ENCODE results near the gene BTN1A1.
"Not testable (repeated sequence)": the region's sequence is repeated elsewhere in the genome, so short reads cannot be mapped to it uniquely, and the experiment has no call there.

BTN1A1 gene

GRCh38 chr6:26476896-26477295 is 23.2 kb upstream of the BTN1A1 start:
- no peak for DNase-seq

DNA sequence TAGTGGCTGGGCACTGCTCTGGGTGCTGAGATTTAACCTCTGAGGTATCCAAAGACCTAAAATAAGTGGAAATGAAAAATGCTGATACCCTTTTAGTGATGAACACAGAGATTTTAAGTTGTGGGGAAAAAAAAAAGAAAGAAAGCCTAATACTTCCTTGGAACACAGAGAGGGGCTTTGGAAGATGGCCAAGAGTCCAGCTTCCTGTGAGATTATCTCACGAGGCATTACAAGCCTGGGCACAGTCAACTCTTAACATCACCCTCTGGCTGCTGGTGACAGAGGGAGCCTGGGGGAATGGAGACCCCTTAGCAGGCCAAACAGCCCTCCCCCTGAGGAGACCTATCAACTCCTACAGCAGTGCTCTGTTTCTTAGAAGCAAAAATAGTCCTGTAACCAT is 22.7 kb upstream of the BTN1A1 start:
- DNase-seq, result no peak

DNA sequence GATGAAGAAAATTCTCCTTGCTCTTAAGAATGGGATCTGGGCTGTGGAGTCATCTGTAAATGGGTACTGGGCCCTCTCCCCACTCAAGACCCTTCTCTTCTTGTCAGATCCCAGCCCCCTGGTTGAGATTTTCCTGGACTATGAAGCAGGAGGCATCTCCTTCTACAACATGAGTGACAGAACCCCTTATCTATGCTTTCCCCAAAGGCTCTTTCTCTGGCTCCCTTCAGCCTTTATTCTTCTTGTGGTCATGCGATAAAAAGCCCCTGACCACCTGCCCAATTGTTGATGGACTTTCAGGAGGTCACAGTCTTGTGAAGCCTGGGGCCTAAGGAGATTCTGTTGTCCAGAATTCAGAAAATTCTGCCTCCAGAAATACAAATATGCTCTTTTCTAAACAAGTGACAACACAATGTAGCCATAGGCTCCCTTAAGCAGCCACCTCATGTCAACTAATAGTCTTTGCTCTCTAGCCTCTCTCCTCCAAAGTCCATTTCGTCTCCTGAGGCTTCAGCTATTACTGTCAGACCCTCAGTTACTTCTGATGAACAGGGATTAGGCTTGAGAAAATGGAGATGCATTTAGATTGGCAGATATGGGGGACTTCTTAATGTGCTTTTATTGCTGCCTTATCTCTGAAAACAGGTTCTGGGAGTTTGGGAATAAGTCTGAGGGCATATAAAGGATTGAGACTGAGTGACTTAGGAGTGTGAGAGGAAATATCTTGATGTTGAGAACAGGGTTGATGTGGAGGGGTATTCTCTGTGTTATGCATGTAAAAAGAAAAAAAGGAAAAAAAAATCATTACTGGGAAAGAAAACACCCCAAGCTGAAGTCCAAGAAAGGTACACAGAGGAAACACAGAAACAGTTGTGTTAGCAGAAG is 21.8 kb upstream of the BTN1A1 start:
- no peak for DNase-seq

DNA sequence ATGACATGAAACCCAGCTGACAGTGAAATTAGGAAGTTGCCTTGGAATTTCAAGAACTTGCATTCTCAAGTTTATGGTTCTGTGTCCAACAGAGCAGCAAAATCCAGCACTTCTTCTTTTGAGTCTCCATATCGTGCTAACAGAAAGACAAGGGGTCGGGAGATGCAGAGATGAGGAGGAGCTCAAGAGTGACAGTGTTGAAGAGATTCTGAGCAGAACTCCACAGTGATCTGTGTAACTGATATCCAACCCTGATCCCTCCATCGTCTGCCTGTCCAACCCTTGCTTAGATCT is 21.2 kb upstream of the BTN1A1 start:
- DNase-seq, result no peak

DNA sequence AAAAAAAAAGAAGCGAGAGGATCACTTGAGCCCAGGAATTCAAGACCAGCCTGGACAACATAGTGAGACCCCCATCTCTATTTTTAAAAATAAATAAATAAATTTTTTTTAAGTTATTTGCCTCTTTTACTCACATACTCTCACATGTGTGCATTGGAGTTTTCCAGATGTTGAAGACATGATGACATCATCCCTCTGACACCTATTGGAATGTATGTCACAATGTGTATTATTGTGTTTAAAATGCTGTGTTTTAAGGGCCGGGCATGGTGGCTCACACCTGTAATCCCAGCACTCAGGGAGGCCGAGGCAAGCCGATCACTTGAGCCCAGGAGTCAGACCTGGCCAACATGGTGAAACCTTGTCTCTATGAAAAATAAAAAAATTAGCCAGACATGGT is 17.8 kb upstream of the BTN1A1 start:
- DNase-seq, result no peak

- DNase-seq, result no peak
These were observed 16.4 kb upstream of the BTN1A1 start for GRCh38 chr6:26483727-26484126.

- DNase-seq, result no peak
These were observed 15.9 kb upstream of the BTN1A1 start for GRCh38 chr6:26484161-26484560.

DNA sequence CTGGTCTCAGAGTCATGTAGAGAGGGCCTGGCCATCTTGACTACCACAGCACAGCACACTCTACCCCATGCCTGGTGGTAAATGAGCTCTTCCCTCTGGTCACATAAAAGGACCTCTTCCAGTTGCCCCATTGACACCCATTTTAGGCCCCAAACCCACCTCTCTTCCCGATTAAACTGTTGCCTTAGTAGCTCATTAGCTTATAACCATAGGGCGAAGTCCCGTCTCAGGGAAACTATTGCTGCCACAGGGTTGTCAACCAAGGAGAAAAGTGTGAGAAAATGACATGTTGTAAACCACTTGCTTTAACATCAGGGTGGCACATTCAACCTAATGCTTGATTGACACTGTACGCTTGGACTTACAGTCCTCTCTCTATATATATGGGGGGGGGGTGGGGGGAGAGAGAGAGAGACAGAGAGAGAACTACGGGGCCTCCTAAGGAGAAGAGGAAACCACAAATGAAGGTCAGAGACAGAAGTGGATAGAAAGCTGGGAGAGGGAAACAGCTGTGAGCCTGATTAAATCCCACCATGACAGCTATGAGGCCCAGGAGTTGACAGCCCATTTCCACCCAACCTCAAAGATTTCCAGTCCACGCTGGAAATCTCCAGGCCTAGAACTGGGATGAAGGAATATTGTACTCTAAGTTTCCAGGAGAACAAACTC is 14.9 kb upstream of the BTN1A1 start:
- DNase-seq, result no peak

DNA sequence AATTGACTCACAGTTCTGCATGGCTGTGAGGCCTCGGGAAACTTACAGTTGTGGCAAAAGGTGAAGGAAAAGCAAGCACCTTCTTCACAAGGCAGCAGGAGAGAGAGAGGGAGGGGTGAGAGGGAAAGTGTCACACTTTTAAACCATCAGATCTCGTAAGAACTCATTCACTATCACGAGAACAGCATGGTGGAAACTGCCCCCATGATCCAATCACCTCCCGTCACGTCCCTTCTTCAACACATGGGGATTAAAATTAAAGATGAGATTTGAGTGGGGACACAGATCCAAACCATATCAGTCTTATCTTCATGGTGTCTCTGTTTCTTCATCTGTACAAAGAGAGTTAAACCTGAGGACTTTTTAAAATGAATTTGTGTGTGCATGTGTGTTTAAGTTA is 13.7 kb upstream of the BTN1A1 start:
- DNase-seq, result no peak

GRCh38 chr6:26487466-26487865 is 12.6 kb upstream of the BTN1A1 start:
- DNase-seq, result no peak

DNA sequence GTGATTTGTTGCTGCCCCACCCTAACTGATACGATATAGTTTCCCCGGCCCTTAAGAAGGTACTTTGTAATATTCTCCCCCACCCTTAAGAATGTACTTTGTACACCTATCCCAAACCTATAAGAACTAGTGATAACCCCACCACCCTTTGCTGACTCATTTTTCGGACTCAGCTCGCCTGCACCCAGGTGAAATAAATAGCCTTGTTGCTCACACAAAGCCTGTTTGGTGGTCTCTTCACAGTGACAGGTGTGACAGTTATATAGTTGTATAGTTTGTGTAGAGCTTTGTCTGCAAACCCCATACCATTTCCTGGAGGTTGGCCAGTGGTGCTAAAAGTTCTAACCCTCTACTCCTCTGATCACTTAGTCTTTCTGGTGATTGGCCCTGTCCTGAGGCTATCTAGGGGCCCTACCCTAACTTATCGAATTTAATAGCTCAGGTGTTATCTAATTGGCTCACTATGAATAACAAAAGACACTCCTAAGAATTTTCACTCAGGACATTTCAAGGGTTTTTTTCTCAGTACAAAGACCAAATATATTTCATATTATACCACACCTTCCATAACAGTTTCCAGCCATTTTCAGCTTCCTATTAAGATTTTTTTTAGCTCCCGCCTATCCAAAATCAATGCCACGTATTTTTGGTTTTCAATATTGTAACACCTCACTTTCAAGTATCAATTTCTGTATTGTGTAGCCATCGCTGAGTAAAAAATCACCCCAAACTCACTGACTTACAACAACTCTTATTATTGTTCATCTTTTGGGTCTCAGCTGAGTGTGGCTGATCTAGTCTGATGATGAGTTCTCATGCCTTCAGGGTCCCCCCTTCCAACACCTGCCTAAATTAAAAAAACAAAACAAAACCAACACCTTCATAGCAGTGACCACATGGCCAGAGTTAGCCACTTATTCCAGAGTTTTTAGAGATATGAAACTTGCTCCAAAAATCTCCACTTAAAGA is 9.8 kb upstream of the BTN1A1 start:
- DNase-seq, result no peak

DNA sequence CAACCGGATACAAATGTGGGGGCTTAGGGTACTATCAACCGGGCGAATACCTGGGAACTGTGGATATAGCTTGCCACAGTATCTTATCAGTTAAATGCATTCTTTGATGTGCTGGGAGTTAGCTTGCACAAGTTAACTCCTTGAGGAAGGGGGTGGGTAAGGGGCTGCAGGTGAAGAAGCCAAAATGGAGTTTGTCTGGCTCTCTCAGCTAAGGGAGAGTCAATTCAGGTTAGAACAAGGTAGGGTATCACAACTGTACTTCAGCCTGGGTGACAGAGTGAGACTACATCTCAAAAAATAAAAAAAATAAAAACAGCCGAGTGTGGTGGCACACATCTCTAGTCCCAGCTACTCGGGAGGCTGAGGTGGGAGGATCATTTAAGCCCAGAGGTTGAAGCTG is 8.5 kb upstream of the BTN1A1 start:
- DNase-seq, result no peak

DNA sequence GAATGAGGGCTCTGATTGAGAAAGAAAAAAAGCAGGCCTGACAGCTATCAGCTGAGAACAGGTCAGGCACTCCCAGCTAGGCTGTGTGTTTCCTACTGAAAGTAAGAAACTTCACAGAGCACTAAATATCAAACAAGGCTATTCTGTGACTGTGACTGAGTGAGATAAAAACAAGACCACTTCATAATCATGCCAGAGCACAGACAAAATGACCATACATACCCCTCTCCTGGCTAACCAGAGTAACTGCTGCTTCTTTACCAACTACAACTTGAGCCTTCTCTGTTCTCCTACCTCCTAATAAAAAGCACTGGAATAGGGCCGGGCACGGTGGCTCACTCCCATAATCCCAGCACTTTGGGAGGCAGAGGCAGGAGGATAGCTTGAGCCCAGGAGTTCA is 6.8 kb upstream of the BTN1A1 start:
- no peak for DNase-seq

DNA sequence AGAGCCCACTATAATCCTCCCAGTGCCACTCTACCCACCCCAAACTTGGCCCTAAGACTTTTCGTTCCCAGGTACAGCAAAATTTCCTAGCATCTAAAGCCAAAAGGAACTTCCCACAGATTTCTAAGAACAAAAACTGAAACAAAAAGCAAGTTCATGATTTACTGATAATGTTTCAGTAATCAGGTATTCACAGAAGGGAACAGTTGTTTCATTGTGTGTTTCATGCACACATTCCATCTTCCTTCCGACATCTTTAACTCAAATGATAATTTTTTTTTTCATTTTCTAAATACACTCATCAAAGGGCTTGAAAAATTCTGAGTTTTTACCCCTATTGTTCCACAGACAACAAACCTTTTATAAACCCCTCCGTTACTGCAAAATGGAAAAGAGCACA is 6.0 kb upstream of the BTN1A1 start:
- DNase-seq, result no peak

- DNase-seq, result no peak
These were observed 4.8 kb upstream of the BTN1A1 start for GRCh38 chr6:26495281-26495680.

DNA sequence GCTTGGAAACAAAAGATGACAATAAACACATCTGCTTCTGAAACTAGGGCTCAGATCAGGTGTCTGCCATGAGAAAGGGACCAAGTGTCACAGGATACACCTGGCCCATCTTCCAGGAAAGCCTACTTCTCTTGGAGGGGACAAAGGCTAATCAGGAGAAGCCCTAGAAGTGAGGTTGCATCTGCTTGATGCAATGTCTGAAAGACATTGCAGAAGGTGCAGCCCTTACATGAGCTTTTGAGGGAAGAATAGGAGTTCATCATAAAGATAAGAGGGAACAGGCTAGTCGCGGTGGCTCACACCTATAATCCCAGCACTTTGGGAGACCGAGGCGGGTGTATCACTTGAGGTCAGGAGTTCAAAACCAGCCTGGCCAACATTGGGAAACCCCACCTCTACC is 2.5 kb upstream of the BTN1A1 start:
- DNase-seq, result no peak

DNA sequence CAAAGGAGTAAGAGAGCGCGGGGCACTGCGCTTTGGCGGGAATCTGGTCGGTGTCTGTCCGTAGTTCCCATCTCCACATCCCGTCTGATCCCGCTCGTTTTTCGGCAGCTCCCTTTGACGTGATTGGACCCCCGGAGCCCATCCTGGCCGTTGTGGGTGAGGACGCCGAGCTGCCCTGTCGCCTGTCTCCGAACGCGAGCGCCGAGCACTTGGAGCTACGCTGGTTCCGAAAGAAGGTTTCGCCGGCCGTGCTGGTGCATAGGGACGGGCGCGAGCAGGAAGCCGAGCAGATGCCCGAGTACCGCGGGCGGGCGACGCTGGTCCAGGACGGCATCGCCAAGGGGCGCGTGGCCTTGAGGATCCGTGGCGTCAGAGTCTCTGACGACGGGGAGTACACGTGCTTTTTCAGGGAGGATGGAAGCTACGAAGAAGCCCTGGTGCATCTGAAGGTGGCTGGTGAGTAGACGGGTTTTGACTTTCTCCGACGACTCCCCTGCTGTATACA is 1.4 kb downstream of the BTN1A1 start:
- DNase-seq, result peak; percentile 26 to 52

DNA sequence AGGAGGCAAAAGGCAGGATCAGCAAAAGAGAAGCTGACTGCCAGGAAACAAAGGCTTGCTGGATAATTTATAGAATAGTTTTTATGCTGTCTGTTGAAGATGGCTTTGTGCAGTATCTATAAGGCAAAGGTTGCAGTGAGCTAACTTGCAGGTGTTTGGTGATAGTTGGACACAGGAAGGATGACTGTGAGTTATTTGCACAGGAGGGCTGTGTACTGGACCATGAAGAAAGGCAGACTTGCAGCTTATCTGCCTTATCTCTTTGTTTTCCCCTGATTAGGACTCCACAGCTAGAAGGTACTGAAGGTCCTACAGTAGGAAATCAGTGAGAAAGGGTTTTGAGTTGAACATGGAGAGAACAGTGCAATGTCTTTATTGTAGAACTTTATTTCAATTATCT is 2.1 kb downstream of the BTN1A1 start:
- no peak for DNase-seq

- no peak for DNase-seq
These were observed 2.5 kb downstream of the BTN1A1 start for GRCh38 chr6:26502626-26503025.

GRCh38 chr6:26507658-26508057 is 7.6 kb downstream of the BTN1A1 start:
- DNase-seq, result no peak

- not testable (repeated sequence) for DNase-seq
These were observed 10.9 kb downstream of the BTN1A1 start for GRCh38 chr6:26511033-26511432.

GRCh38 chr6:26514984-26515383 is 14.9 kb downstream of the BTN1A1 start:
- DNase-seq, result no peak
